GM19043 (cell line): ENCODE data around the gene PAPSS1.

Experiments
- ATAC-seq: cut with Tn5 transposase; IDR thresholded peaks from one replicate; pipeline ENCODE4 v1.9.1; 2021; ENCODE audit warnings: low read depth; ENCODE audit not compliant: unreplicated experiment

PAPSS1 gene

DNA sequence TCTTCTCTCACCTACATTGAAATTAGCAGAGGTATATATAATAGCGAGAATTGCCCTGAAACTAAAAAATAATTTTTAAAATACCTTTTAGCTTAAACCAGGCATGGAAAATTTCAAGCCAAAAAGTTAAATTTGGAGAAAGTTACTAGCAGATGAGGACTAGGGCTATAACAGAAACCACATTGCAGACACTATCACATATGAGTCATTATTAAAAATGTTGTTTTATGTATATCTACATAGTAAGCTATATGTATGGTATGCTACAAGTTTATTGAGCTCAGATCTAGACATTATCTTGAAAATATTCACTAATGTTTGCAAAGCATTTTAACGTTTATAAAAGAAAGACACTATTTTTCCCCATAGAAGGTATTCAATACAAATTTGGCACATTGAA is 147.8 kb downstream of the PAPSS1 start:
- no peak for ATAC-seq

DNA sequence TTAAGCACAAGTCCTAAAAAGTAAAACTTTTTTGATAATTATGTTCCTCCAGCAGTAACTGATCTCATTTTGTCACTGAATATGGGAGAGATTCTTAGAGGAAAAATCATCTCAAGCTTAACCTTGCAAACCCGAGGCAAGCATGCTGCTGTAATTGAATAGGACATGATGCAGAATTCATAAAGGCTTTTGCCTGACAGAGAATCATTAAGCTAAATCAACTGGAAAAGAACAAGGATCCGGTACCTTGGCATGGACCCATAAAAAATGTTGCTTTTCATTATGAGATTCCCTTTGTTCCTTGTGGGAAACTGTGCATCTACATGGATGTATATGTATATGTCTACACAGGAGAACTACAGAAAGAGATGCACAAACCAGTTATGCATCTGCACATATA is 149.1 kb downstream of the PAPSS1 start:
- no peak for ATAC-seq

DNA sequence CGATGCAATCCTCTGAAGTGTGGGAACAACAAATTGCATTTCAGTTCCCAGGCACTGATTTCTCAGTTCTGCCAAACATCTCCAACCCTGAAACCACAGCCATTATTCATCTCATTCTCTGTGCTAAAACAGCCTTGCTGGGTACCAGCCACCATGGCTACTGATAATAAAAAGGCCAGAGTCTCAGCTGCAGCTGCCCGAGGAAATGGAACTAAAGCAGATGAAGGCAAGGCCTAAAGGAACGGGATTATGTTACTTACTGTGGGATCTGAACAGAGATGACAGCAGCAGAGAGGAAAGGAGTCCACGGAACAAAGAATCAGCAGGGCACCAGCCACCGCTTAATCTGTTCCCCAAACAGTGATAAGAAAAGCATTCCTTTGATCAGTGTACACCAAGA is 155.7 kb downstream of the PAPSS1 start:
- ATAC-seq: no peak
